H9 (cell line): ENCODE results near the gene SPATA2. TPM values are rescaled to one million over a fixed set of nuclear protein-coding genes. Genes with fewer than 3 reads are reported as not detected.

ENCODE experiments used
- DNase-seq: peaks from one replicate; pipeline ENCODE4 v3.0.0-alpha.2; 2017
- H2AFZ ChIP-seq: one replicate; pipeline ENCODE4 v1.6.1; 2013; ENCODE audit warnings: mild to moderate bottlenecking, low read length, control low read depth, moderate library complexity
- H2AK5ac ChIP-seq: 2 replicates; pipeline ENCODE4 v1.6.1; 2013; ENCODE audit warnings: low read length, control low read depth, mixed read lengths; ENCODE audit not compliant: insufficient read length
- H2BK120ac ChIP-seq: one replicate; pipeline ENCODE4 v1.6.1; 2013; ENCODE audit warnings: low read depth, mild to moderate bottlenecking, low read length, control low read depth, inconsistent platforms; ENCODE audit not compliant: poor library complexity, severe bottlenecking
- H2BK12ac ChIP-seq: 2 replicates; pipeline ENCODE4 v1.6.1; 2013; ENCODE audit warnings: low read length, control low read depth, mixed read lengths, low read depth; ENCODE audit not compliant: insufficient read length
- H2BK15ac ChIP-seq: 2 replicates; pipeline ENCODE4 v1.6.1; 2013; ENCODE audit warnings: low read depth, low read length, control low read depth
- H2BK20ac ChIP-seq: one replicate; pipeline ENCODE4 v1.6.1; 2013; ENCODE audit warnings: low read depth, mild to moderate bottlenecking, low read length, control low read depth, inconsistent platforms; ENCODE audit not compliant: poor library complexity, severe bottlenecking
- H2BK5ac ChIP-seq: 2 replicates; pipeline ENCODE4 v1.6.1; 2013; ENCODE audit warnings: low read length, control low read depth, mixed read lengths; ENCODE audit not compliant: insufficient read length
- H3K14ac ChIP-seq: 2 replicates; pipeline ENCODE4 v1.6.1; 2013; ENCODE audit warnings: low read length, control low read depth; ENCODE audit not compliant: insufficient read depth
- H3K18ac ChIP-seq: 2 replicates; pipeline ENCODE4 v1.6.1; 2013; ENCODE audit warnings: low read depth, mild to moderate bottlenecking, mixed read lengths, low read length, control low read depth; ENCODE audit not compliant: insufficient read length
- H3K23ac ChIP-seq: 2 replicates; pipeline ENCODE4 v1.6.1; 2013; ENCODE audit warnings: low read length, control low read depth, mixed read lengths, low read depth; ENCODE audit not compliant: insufficient read length
- H3K23me2 ChIP-seq: 2 replicates; pipeline ENCODE4 v1.6.1; 2013; ENCODE audit warnings: low read depth, mild to moderate bottlenecking, mixed read lengths, low read length, control low read depth; ENCODE audit not compliant: insufficient read length, poor library complexity, severe bottlenecking
- H3K27ac ChIP-seq: 2 replicates; pipeline ENCODE4 v1.5.1; 2013; ENCODE audit warnings: low read length, control low read depth, mixed read lengths, low read depth; ENCODE audit not compliant: insufficient read length
- H3K27me3 ChIP-seq: 2 replicates; pipeline ENCODE4 v1.6.1; 2013; ENCODE audit warnings: low read length, control low read depth, inconsistent platforms; ENCODE audit not compliant: insufficient read depth
- H3K4ac ChIP-seq: 2 replicates; pipeline ENCODE4 v1.6.1; 2013; ENCODE audit warnings: low read depth, mild to moderate bottlenecking, control low read depth, inconsistent platforms, low read length, moderate library complexity
- H3K4me1 ChIP-seq: 2 replicates; pipeline ENCODE4 v1.6.1; 2013; ENCODE audit warnings: low read length, control low read depth, inconsistent platforms; ENCODE audit not compliant: insufficient read depth
- H3K4me2 ChIP-seq: 2 replicates; pipeline ENCODE4 v1.6.1; 2013; ENCODE audit warnings: low read length, control low read depth, mixed read lengths; ENCODE audit not compliant: insufficient read length, insufficient read depth
- H3K56ac ChIP-seq: 2 replicates; pipeline ENCODE4 v1.6.1; 2013; ENCODE audit warnings: low read depth, mild to moderate bottlenecking, mixed read lengths, low read length, control low read depth; ENCODE audit not compliant: insufficient read length
- H3K79me1 ChIP-seq: 2 replicates; pipeline ENCODE4 v1.6.1; 2013; ENCODE audit warnings: low read depth, mild to moderate bottlenecking, moderate library complexity, low read length, control low read depth, inconsistent platforms; ENCODE audit not compliant: insufficient read depth, poor library complexity, severe bottlenecking
- H3K79me2 ChIP-seq: 2 replicates; pipeline ENCODE4 v1.6.1; 2013; ENCODE audit warnings: low read length, control low read depth, inconsistent platforms; ENCODE audit not compliant: insufficient read depth
- H3K9ac ChIP-seq: 2 replicates; pipeline ENCODE4 v1.6.1; 2013; ENCODE audit warnings: low read length, control low read depth, mixed read lengths; ENCODE audit not compliant: insufficient read length; ENCODE audit errors: extremely low read depth
- H3K9me3 ChIP-seq: one replicate; pipeline ENCODE4 v1.6.1; 2013; ENCODE audit warnings: low read depth, low read length, inconsistent platforms; ENCODE audit not compliant: control insufficient read depth
- H3T11ph ChIP-seq: one replicate; pipeline ENCODE4 v1.6.1; 2013; ENCODE audit warnings: mild to moderate bottlenecking, low read length, control low read depth, inconsistent platforms
- H4K20me1 ChIP-seq: one replicate; pipeline ENCODE4 v1.6.1; 2013; ENCODE audit not compliant: control insufficient read depth, insufficient read length, insufficient read depth
- H4K5ac ChIP-seq: 2 replicates; pipeline ENCODE4 v1.6.1; 2013; ENCODE audit warnings: low read depth, mild to moderate bottlenecking, mixed read lengths, low read length, control low read depth; ENCODE audit not compliant: insufficient read length
- H4K8ac ChIP-seq: replicated peaks from 2 replicates; pipeline ENCODE4 v1.6.1; 2013; ENCODE audit warnings: low read length, control low read depth, mixed read lengths, low read depth; ENCODE audit not compliant: insufficient read length
- H4K91ac ChIP-seq: 2 replicates; pipeline ENCODE4 v1.6.1; 2013; ENCODE audit warnings: low read depth, mild to moderate bottlenecking, moderate library complexity, mixed read lengths, low read length, control low read depth; ENCODE audit not compliant: insufficient read length
- H3K27ac Mint-ChIP-seq, 3 experiments: 2 replicates in 2 of 3; 3 replicates in 1 of 3; pipeline ENCODE4 v1.8.0; 2020 to 2021; ENCODE audit warnings: mixed read lengths in 3 of 3, mild to moderate bottlenecking in 1 of 3, moderate library complexity in 1 of 3
- H3K27me3 Mint-ChIP-seq: 2 replicates; pipeline ENCODE4 v1.8.0; 2021; ENCODE audit warnings: low read depth, mild to moderate bottlenecking, moderate library complexity, mixed read lengths
- H3K36me3 Mint-ChIP-seq, 3 experiments: 2 replicates in 2 of 3; 3 replicates in 1 of 3; pipeline ENCODE4 v1.8.0; 2020 to 2021; ENCODE audit warnings: low read depth in 3 of 3, mixed read lengths in 3 of 3; ENCODE audit not compliant: insufficient read depth in 1 of 3
- H3K4me1 Mint-ChIP-seq, 2 experiments: 2 replicates each; pipeline ENCODE4 v1.8.0; 2020; ENCODE audit warnings: mixed read lengths in 2 of 2
- H3K4me3 Mint-ChIP-seq, 2 experiments: 2 replicates in 1 of 2; 3 replicates in 1 of 2; pipeline ENCODE4 v1.8.0; 2020 to 2021; ENCODE audit warnings: mild to moderate bottlenecking in 2 of 2, mixed read lengths in 2 of 2, moderate library complexity in 1 of 2
- H3K9me3 Mint-ChIP-seq, 2 experiments: 2 replicates in 1 of 2; 3 replicates in 1 of 2; pipeline ENCODE4 v1.8.0; 2020; ENCODE audit warnings: mild to moderate bottlenecking in 2 of 2, mixed read lengths in 2 of 2, moderate library complexity in 1 of 2
- CTCF ChIP-seq: fragments of 200-600 bp; sonication (generic); conservative IDR thresholded peaks from 3 replicates; pipeline ENCODE4 v1.8.0; 2021; ENCODE audit warnings: antibody characterized with exemption, mild to moderate bottlenecking
- WGBS: extraction: QIAGEN DNeasy Blood & Tissue Kit; methylation state at CpG from one replicate; pipeline ENCODE4 v1.1.7; 2013; ENCODE audit warnings: missing lambda C conversion rate, low lambda C conversion rate, mixed read lengths; ENCODE audit not compliant: insufficient read length; ENCODE audit errors: extremely low coverage; 5-methylcytosine and 5-hydroxymethylcytosine counted together
- total RNA-seq: library from RNA; stranded (reverse); gene quantifications from 2 replicates; pipeline ENCODE4 v1.2.1, GENCODE V29; 2021

Gene SPATA2
- total RNA-seq, 1 experiment from 2014 or later: 9.6 TPM

GRCh38 chr20:49878977-49879376, 36.4 kb downstream of the SPATA2 start:
- TF ChIP-seq CTCF: no peak
- no peak overlapping the region for H4K91ac ChIP-seq
- no peak for DNase-seq
- Mint-ChIP-seq H3K4me3 (no peak overlapping the region), H3K27ac (0 out of 7 replicates have a peak overlapping the region, but pooled peaks of 1 of the 3 experiments have one; percentile 28), H3K36me3 (peaks cover 0 to 22% (median 8%) of the 10 kb centered on the region in 3 experiments; a peak in 5 of 7 replicates), H3K4me1 (no peaks in the 10 kb centered on the region), H3K9me3 (no peaks in the 10 kb centered on the region), H3K27me3 (no peaks in the 10 kb centered on the region)
- H2AK5ac ChIP-seq: no peak overlapping the region
- H3K27me3 ChIP-seq: no peaks in the 10 kb centered on the region
- no peak overlapping the region for H2BK12ac ChIP-seq
- no peak overlapping the region for H3K14ac ChIP-seq
- no peak overlapping the region for H3K4me2 ChIP-seq
- H2BK15ac ChIP-seq: no peak overlapping the region
- no CpG with 5 or more reads among the region's 1 CpG for WGBS
- H2BK120ac ChIP-seq: no peak overlapping the region
- H2BK5ac ChIP-seq: no peak overlapping the region
- no peak overlapping the region for H3K4ac ChIP-seq
- no peak overlapping the region for H2AFZ ChIP-seq
- peaks cover 3% of the 10 kb centered on the region for H4K20me1 ChIP-seq
- no peaks in the 10 kb centered on the region for H3K9me3 ChIP-seq
- no peak overlapping the region for H3K27ac ChIP-seq
- H3K79me1 ChIP-seq: no peaks in the 10 kb centered on the region
- H4K8ac ChIP-seq: no peak overlapping the region
- no peaks in the 10 kb centered on the region for H3K23me2 ChIP-seq
- H3K18ac ChIP-seq: no peak overlapping the region
- no peak overlapping the region for H3T11ph ChIP-seq
- no peak overlapping the region for H4K5ac ChIP-seq
- no peak overlapping the region for H3K23ac ChIP-seq
- H3K4me1 ChIP-seq: no peaks in the 10 kb centered on the region
- H3K56ac ChIP-seq: no peak overlapping the region
- H3K9ac ChIP-seq: no peak overlapping the region
- no peaks in the 10 kb centered on the region for H3K79me2 ChIP-seq
- no peak overlapping the region for H2BK20ac ChIP-seq
